ENCODE results near the gene EIF4EBP3. TPM values are rescaled to one million over a fixed set of nuclear protein-coding genes. Genes with fewer than 3 reads are reported as not detected.

EIF4EBP3 gene
- total RNA-seq, 4 donors from 2014 or later = 9.1 to 18.9 (median 15.6) TPM

DNA sequence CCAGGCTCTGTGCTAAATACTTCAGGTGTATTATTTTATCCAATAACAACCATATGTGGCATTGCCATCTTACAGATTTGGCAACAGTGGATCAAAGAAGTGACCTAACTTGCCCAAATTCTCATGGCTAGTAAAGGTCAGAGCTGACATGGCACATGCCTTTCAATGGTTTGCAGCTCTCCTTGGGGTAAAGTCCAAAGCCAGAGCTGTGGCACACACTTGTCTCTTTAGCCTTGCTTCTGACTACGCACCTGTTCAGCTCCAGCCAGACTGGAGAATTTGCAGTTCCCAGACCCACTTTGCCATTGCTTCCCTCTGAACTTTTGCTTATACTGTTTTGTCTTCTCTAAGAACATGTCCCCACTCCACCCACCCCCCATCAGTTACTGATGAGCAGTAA is 23.0 kb downstream of the EIF4EBP3 start:
- H3K36me3 ChIP-seq = peaks cover 21 to 24% of the 10 kb centered on the region in 2 donors
- intact Hi-C loops (cut with DNase I) = no loop called here
- peaks cover 12 to 37% of the 10 kb centered on the region in 2 donors for H3K4me1 ChIP-seq
- no peaks in the 10 kb centered on the region for H3K9me3 ChIP-seq
- peak overlapping the region in 1 of 3 donors; percentile 77 for H3K27ac ChIP-seq
- TF ChIP-seq, protein P1, sequence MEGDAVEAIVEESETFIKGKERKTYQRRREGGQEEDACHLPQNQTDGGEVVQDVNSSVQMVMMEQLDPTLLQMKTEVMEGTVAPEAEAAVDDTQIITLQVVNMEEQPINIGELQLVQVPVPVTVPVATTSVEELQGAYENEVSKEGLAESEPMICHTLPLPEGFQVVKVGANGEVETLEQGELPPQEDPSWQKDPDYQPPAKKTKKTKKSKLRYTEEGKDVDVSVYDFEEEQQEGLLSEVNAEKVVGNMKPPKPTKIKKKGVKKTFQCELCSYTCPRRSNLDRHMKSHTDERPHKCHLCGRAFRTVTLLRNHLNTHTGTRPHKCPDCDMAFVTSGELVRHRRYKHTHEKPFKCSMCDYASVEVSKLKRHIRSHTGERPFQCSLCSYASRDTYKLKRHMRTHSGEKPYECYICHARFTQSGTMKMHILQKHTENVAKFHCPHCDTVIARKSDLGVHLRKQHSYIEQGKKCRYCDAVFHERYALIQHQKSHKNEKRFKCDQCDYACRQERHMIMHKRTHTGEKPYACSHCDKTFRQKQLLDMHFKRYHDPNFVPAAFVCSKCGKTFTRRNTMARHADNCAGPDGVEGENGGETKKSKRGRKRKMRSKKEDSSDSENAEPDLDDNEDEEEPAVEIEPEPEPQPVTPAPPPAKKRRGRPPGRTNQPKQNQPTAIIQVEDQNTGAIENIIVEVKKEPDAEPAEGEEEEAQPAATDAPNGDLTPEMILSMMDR (IDR thresholded peaks at IDR 0.05) = no peak
- TF ChIP-seq POLR2A (IDR thresholded peaks at IDR 0.05) = no peak
- no peaks in the 10 kb centered on the region for H3K27me3 ChIP-seq
- DNase-seq = no peak
- H3K4me3 ChIP-seq (replicated peaks in 1 of 3) = no peak overlapping the region
- 100% methylated on average over 1 of the region's 1 CpG for WGBS, 2 donors

DNA sequence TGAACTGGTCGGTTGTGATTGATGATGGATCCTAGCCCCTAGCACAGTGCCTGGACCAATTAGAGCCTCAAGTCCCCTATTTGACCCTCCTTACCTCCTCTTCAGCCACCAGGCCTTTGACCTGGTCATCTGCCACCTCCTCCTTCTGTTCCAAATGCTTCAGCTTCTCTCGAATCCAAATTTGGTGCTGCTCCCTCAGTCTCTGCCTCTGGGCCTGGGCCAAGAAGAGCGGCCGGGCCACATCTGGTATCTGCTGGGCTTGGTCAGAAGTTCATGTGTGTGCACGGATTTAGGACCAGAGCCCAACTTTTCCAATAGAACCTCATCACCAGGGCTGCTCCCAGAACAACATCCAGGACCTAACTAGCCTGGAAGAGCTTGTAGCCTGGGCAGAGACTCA is 23.6 kb downstream of the EIF4EBP3 start:
- Histone ChIP-seq H3K4me3 (replicated peaks in 1 of 3) (no peak overlapping the region), H3K4me1 (peaks cover 8 to 33% of the 10 kb centered on the region in 2 donors), H3K9me3 (no peaks in the 10 kb centered on the region), H3K27ac (peak overlapping the region in 1 of 3 donors; percentile 33), H3K36me3 (peaks cover 21 to 24% of the 10 kb centered on the region in 2 donors), H3K27me3 (no peaks in the 10 kb centered on the region)
- intact Hi-C loops (cut with DNase I) = no loop called here
- no peak for DNase-seq
- no peak for TF ChIP-seq POLR2A (IDR thresholded peaks at IDR 0.05)
- TF ChIP-seq, protein P1 (IDR thresholded peaks at IDR 0.05) = no peak
- 81 to 85% methylated on average over 5 of the region's 5 CpGs for WGBS, 2 donors

DNA sequence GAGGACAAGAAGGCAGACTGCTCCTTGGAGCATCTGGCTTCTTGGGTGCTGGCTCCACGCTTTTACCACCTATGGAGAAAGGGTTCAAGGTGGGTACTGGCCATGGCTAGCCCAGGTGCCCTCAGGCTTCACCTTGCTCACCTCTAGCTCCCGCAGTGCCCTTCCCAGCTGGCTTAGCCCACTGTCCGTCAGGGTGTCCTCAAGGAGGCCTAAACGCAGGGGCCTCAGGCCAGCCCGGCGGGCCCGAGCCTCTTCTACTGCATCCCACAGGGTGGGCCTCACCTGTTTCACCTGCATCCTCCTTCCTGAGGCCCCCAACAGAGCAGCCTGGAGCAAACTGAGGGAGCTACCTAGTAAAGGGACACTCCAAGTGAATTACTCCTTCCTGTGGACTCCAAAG is 26.2 kb downstream of the EIF4EBP3 start:
- TF ChIP-seq, protein P1 (IDR thresholded peaks at IDR 0.05) = no peak
- TF ChIP-seq POLR2A (IDR thresholded peaks at IDR 0.05) = no peak
- Histone ChIP-seq H3K4me3 (replicated peaks in 1 of 3) (no peak overlapping the region), H3K27ac (peak overlapping the region in 2 of 3 donors; percentile 9 to 48), H3K36me3 (peaks cover 0 to 3% of the 10 kb centered on the region in 2 donors), H3K27me3 (no peaks in the 10 kb centered on the region), H3K4me1 (peaks cover 22 to 41% of the 10 kb centered on the region in 2 donors), H3K9me3 (no peaks in the 10 kb centered on the region)
- intact Hi-C loops (cut with DNase I) = no loop called here
- WGBS, 2 donors = 93 to 97% methylated on average over 7 of the region's 7 CpGs
- DNase-seq = no peak

DNA sequence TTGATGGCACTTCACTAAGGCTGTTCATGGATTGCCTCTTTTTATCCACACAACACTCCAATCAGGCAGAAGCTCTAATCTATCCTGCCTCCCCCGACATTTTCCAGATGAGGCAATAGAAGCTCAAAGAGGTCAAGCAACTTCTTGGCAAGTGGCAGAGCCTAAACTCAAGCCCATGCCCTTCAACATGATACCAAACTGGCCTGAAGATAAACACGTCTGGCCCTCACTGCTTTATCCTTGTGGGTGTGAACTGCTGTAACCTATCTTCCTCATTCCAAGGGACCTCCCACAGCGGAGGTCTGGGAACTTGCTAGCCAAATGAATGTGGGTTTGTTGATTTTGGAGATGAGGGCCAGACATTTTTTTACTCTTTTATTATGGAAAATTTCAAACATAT is 26.7 kb downstream of the EIF4EBP3 start:
- no peak for DNase-seq
- Histone ChIP-seq H3K9me3 (no peaks in the 10 kb centered on the region), H3K27ac (peak overlapping the region in 1 of 3 donors; percentile 48), H3K4me3 (replicated peaks in 1 of 3) (no peak overlapping the region), H3K4me1 (peaks cover 22 to 37% of the 10 kb centered on the region in 2 donors), H3K27me3 (no peaks in the 10 kb centered on the region), H3K36me3 (peaks cover 0 to 3% of the 10 kb centered on the region in 2 donors)
- WGBS, 2 donors = 55 to 58% methylated on average over 3 of the region's 3 CpGs
- intact Hi-C loops (cut with DNase I) = no loop called here
- TF ChIP-seq POLR2A (IDR thresholded peaks at IDR 0.05) = no peak
- TF ChIP-seq, protein P1 (IDR thresholded peaks at IDR 0.05) = no peak

DNA sequence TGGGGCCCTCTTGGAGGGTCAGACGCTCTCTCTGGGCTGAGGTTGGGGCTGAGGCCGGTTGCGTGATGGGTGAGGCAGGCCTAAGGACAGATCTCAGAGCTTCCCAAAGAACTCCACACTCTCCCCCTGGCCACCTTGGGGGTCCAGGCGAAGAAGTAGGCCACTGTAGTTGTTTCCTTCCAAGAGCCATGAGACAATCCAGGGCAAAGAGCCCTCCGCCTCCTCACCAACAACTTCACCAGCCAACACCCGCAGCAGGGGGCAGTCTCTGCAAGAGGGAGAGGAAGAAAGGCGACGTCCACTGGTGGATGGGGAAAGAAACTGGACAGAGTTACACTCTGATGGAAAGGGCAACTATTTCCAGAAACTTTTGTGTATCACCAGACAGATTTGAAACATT is 27.8 kb downstream of the EIF4EBP3 start:
- no peaks in the 10 kb centered on the region for H3K27me3 ChIP-seq
- no peaks in the 10 kb centered on the region for H3K9me3 ChIP-seq
- peaks cover 19 to 31% of the 10 kb centered on the region in 2 donors for H3K4me1 ChIP-seq
- 82 to 89% methylated on average over 7 to 8 of the region's 8 CpGs for WGBS, 2 donors
- intact Hi-C loops (cut with DNase I) = no loop called here
- no peaks in the 10 kb centered on the region for H3K36me3 ChIP-seq
- no peak for TF ChIP-seq POLR2A (IDR thresholded peaks at IDR 0.05)
- TF ChIP-seq, protein P1 (IDR thresholded peaks at IDR 0.05) = peak in 4 of 6 experiments; percentile 4 to 45 (median 32)
- no peak overlapping the region for H3K4me3 ChIP-seq (replicated peaks in 1 of 3)
- peak; percentile 29 to 59 for DNase-seq
- H3K27ac ChIP-seq = peak overlapping the region in 2 of 3 donors; percentile 87 to 91

Measured in thyroid gland (tissue), 4 donors.